SHP77 (cell line): ENCODE measurements around the gene FOXI1.
"Not testable (repeated sequence)": the region's sequence is repeated elsewhere in the genome, so short reads cannot be mapped to it uniquely, and the experiment has no call there.

ENCODE experiments used
- DNase-seq, 2 experiments: peaks; one replicate each; lab custom pipeline; 2025; lab: John Stamatoyannopoulos, UW

Gene FOXI1

DNA sequence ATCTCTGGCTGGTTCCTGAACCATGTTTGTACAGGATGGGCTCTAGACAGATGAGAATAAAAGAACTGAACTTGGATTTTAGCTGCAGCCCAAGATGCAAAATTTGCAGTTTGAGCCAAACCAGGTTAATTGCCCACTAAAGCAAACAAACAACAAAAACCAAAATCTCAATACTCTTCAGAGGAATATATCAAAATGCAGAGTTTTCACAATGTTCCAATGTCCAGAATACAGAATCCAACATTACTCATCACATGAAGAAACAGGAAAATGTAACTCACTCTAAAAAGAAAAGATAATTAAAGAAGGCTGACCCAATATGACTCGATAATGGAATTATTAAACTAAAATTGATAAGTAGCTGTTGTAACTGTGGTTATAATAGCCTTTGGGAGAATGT, 20.4 kb downstream of the FOXI1 start:
- no peak for DNase-seq

DNA sequence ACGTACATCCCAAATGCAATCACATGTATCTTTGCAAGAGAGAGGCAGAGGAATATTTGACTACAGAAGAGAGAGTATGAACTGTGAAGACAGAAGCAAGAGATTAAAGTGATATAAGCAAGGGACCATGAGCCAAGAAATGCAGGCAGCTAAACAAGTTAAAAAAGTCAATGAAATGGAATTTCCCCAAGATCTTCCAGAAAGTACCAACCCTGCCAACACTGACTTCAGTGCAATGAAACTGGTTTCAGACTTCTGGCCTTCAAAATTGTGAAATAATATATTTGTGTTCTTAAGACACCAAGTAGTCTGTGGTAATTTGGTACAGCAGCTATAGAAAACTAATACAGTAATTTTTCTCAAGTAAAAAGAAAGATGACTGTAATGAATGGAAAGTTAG, 20.9 kb downstream of the FOXI1 start:
- DNase-seq: no peak

DNA sequence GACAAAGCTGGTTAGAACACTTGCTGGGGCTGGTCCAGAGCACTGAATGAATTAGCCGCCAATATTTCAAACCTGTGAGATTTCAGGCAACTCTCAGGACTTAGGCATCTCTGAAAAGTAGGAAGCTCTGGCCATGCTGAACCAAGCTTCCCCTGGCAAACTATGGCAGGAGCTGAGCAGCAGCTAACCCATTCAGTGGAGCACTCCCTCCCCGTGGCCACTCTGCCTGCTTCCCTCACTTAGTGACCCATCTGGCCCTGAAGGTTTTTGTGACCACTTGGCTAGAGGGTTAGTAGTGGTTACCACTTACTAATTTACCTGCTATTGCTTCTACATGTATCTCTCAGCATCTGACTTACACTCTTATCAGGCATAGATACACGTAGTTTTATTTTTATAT, 25.5 kb downstream of the FOXI1 start:
- no peak for DNase-seq

DNA sequence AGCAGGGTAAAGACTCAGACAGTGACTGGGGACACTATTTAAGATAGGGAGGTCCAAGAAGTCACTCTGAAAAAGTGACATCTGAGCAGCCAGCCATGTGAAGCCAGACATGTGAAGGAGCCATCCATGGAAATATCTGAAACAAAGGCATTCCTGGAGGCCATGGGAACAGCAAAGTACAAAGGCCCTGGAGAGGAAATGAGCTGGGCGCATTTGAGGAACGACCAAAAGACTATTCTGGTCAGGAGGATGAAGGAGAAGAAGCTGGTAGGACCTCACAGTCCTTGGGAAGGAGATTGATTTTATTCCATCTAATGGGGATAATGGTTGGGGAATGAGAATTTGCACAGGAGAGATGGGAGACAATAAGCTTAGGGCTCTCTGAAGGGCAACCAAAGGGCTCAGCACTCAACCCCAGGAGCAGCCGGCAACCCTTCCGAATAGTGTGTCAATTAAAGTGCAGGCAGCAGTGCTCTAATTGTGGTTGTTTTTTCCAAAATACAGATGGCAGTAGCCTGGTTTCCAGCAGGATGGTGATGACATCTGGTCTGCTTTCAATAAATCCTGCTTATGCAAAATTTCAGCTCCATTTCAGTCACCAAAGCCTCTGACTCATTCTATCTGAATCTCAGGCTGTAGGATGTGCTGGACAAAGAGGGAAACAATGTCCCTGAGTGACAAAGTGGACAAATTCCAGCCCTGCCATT, 26.7 kb downstream of the FOXI1 start:
- DNase-seq: no peak

DNA sequence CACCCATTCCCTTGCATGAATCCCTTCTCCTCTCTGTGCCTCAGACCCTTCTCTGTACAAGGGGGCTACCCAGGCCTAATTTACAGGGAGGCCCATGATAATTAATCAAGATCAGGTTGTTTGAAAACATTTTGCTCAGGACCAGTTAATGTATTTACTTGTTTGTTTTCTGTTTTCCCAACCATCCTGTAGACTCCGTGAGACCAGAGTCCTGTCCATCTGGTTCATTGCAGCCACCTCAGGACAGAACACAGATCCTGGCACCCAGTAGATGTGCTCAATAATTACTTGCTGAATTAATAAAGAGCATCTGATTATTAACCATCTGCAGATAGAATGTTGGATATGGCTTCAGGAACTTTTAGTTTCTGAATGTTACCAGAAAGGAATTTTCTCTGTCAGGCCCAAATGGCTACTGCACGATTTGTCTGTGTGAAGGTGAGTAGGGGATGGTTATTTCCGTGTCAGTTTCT, 27.3 kb downstream of the FOXI1 start:
- no peak for DNase-seq

DNA sequence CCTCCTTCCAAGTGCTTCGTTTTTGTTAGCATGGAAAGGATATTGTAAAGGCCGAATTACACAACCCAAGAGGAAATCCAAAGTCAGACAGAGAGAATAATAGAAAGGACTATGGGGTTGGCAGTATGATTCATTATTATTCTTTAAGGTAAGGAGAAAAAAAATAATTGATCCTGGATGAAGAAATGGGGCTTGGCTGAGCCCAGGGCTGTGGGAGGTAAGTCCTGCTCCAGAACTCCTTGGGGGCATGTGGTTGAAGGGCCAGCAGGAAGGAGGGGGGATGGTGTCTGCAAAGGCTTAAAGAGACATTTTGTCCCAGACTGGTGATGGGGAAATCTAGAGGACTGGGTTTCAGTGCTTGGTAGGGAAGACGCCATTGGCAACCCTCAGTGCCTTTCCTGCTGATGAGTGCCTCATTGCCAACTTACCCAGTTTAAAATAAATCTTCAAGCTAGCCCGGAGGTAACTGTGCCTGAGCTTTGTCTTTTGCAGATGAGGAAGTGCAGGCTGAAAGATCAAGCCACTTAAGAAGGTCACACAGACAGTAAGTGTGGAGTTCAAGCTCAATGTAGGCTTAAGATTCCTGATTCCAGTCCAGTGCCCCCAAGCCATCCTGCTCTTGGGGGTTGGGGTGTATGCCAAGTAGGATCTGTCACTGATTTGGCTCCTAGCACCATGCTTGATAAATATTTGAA, 30.2 kb downstream of the FOXI1 start:
- no peak for DNase-seq

DNA sequence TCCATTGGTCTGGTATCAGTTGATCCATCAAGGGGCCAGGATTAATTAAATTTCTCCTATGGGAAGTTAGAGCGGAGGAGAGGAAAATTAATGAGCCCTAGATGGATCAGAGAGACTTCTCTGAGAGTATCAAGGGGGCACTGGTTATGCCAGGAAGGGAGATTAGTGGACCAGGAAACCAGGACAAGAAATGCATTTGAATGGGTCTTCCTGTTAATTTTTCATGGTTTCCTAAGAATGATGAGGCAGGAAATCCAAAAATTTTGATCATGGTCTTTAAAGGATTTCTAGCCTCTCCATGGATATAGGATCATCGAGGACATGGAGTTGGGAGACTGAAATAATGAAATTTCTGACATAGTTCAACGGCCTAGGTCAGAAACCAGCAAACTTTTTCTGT, 30.8 kb downstream of the FOXI1 start:
- DNase-seq: no peak

DNA sequence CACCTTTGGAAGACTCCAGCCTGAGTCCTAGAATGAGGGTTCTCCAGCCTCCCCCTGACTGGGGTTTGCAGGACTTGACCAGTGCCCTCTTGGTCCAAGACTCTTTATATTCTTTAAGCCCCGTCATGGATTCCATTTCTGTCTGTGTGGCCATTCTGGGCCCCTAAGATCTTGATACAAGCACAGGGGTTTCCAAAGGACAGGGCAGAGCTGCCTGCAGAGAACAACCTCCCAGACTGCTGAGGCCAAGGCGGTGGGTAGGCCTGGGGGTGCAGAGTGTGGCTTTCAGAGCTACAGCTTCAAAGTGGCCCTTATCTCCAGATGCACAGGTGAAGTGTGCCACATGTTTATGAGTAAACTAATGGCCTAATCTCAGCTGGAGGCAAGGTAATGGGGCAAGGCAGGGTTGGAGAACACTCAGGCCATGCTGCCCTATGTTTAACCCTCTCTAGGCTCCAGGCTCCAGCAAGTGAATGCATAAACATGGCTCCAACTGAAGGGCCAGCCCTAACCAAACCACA, 32.1 kb downstream of the FOXI1 start:
- DNase-seq: no peak

DNA sequence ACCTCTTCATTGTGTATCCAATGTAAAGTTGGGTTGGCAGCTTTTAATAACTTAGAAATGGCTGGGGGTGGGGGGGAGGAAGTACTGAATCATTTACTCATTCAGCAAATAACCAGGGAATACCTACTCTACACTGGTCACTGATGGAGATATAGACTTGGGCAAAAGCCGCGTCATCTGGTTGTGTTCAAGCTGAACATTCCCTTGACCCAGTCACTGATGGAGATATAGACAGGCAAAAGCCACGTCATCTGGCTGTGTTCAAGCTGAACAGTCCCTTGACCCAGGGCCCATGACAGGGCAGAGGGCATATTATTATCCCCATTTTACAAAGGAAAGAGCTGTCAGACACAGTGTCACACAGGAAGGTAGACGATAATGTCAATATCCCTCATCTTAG, 32.6 kb downstream of the FOXI1 start:
- DNase-seq: no peak

DNA sequence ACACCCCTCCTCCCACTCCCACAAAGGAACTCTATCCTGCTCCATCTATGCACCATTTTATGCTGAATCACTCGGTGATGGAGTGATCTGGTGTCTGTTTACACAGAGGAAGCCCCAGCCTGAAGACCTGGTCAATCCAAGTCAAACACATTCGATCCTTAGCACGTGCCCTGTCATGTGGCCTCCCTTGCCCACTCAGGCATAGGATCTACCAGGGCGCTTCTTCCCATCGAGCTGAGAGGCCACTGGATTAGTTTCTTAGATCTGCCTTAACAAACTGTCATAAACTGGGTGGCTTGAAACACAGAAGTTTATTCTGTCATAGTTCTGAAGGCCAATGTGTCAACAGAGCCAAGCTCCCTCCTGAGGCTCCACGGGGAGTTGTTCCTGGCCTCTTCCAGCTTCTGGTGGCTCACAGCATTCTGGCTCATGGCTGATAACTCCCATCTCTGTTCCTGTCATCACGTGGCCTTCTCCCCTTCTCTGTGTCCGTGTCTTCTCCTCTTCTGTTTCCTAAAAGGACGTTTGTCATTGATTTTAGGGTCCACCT, 34.2 kb downstream of the FOXI1 start:
- no peak for DNase-seq

DNA sequence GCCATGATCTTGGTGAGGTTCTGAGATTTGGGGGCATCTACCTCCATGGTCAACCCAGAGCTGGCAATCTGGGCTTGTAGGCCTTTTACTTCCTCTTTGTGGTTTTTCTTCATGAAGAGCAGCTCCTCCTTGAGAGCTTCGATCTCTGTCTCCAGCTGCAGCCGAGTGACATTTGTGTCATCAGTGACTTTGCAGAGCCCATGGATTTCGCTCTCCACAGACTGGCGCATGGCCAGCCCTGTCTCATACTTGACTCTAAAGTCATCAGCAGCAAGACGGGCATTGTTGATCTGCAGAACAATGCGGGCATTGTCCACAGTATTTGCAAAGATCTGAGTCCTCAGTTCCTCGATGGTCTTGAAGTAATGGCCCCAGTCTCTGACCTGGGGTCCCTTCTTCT, 35.5 kb downstream of the FOXI1 start:
- DNase-seq: not testable (repeated sequence)

DNA sequence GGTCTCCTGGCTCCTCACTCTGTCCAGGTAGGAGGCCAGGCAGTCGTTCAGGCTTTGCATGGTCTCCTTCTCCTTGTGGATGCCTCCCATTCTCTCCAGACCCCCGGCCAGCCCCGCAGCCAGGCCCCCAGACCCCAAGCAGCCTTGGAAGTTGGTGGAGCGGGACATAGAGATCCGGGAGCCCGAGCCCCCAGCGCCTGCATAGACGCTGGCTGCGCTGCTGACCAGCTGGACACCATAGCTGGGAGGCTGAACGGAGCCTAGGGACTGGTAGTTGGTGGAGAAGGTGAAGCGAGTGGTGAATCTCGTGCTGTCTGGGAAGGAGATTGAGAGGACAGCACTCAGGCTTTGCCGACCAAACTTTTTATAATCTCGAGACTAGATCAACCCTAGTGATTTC, 35.9 kb downstream of the FOXI1 start:
- DNase-seq: no peak

DNA sequence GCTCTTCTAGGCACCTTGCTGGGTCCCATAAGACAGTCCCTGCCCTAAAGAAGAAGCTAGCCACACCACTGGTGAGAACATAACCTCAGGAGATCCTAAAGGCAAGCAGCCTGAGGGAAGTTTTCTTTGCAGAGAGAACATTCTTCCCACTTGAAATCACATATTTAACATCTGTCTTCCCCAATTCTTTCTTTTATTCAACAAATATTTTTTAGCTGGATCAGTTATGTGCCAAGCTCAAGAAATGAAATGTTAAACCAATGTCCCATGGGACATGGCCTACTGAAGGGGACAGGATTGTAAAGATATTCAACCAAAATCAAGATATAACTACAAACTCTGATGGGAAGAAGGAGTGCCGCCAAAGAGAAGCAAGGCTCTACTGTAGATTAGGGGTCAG, 36.5 kb downstream of the FOXI1 start:
- DNase-seq: no peak

DNA sequence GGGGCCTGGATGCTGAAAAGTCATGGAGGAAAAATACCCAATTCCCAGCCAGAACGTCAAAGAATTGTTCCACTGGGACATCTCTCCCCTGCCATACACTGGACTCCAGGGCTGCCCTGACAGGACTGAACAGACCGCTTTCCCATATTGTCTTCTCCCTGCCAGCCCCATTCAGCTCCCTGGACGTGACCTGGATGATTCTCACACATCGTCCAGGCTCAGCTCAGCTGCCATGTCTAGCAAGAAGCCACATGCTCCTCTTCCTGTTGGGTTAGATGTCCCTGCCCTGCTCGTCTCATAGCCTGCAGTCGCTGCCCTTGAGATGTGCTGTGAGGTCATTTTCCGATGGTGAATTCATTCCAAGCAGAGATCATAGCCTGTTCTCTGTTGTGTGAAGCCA, 37.4 kb downstream of the FOXI1 start:
- DNase-seq: no peak

DNA sequence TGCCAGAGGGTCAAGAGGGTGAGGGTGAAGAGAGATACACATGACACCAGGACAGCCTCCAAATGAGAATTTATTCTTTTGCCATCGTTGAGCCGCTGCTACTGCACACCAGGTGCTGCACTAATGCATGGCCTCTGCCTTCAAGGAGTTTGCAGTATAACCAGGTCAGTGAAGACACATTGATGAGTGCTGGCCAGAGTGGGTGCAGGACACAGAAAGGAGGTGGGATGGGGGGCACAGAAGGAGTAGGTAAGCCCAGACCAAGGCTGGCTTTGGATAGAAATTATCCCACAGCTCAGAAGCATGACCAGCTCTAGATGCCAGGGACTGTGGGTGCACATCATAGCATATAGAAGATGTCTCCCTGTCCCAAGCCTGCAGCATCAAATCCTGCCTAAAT, 38.0 kb downstream of the FOXI1 start:
- DNase-seq: no peak

DNA sequence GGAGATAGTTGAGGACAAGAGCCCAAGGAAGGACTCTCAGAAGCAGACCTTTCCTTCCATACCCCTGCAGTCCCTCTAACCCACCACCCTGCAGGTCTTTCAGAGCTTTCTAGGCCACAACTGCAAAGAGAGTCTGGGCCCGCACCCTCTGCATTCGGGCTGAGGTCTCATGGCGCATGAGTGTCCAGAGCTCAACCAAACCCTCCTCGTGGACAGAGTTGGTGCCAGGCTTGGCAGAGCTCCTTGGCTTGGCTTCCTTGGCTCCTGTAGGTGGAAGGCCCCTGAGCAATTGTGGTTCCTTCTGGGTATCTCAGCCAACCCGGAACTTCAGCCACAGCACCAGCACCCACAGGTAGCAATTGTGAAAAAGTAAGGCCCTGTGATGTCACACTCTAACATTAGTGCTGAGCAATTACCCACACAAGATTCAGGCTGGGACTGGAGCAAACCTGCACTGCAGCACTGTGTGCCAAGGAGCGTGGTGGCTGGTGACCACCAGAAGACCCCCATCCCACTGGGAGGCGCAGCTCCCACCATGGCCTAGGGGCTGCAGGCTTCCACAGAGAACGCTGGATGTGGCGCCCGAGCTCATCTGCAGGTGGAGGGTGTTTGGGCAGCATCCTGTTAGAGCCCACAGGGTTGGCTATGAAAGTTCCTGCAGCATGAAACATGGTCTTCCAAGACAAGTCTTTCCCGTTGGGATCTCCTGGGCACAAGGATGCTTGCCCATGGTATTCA, 38.8 kb downstream of the FOXI1 start:
- DNase-seq: no peak

DNA sequence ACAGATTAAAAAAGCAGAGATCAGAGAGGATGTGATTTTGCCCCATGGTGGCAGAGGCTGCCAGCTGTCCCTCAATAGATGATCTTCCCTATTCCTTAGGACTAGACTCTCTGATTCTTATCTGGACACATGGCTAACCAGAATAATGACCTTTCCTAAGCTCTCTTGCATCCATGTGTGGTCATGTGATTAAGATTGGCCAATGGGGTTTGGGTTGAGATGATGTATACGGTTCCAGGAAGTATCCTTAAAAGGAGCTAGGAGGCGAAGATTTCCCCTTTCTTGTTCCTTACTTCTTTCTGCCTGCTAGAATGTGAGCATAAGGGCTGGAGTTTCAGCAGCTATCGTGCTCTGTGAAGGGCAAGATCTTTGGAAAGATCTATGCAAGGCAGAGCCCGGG, 39.8 kb downstream of the FOXI1 start:
- no peak for DNase-seq

DNA sequence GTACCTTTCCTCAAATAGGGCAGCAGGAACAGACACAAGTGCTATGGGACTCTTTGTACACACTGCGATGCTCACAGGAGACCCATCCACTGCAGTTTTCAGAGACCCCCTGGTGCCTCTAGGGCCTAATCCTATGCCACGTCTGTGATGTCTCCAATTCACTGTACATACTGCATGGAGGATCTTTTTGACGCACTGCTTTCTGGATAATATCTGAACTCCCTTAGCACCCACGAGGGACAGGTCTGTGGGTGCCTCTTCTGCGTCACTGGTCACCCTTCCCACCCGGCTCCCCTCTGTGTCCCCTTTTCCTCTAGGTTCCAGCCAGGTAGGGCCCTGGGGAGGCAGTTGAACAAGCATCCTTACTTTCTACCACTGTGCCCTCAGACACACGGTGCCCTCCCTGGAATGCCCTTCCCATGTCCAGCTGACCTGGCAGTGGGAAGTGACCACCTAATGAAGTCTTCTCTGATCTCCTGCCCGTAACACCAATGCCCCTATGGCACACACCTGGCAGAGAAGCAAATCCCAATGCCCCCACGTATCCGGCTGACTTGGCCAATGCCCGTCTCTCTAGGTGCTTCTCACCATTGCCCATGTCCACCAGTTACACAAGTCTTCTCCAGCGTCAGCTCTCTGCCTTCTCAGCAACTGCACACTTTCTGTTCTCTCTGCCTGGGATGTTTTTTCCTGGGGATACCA, 41.5 kb downstream of the FOXI1 start:
- no peak for DNase-seq

DNA sequence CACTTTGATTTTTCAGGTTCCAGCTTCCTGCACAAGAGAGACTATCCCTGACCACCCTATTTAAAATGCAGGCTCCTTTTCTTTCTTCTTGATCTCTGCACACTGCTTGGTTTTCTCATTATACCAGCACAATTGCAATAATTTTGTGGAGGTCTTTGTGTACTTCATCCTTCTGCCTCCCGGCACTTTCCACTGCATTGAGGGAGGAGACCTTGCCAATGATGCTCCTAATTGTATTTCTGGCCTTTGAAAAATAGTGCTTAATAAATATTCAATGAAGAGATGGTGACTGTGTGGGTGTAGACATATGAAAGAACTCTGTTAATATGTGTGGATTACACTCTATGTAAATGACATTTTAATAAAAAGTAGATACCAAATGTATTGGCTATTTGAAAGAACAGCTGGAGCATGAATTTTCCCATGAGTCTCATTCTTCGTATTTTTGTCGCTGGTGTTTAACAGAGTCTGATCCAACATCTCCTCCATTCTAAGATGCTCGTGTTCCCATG, 42.1 kb downstream of the FOXI1 start:
- no peak for DNase-seq

DNA sequence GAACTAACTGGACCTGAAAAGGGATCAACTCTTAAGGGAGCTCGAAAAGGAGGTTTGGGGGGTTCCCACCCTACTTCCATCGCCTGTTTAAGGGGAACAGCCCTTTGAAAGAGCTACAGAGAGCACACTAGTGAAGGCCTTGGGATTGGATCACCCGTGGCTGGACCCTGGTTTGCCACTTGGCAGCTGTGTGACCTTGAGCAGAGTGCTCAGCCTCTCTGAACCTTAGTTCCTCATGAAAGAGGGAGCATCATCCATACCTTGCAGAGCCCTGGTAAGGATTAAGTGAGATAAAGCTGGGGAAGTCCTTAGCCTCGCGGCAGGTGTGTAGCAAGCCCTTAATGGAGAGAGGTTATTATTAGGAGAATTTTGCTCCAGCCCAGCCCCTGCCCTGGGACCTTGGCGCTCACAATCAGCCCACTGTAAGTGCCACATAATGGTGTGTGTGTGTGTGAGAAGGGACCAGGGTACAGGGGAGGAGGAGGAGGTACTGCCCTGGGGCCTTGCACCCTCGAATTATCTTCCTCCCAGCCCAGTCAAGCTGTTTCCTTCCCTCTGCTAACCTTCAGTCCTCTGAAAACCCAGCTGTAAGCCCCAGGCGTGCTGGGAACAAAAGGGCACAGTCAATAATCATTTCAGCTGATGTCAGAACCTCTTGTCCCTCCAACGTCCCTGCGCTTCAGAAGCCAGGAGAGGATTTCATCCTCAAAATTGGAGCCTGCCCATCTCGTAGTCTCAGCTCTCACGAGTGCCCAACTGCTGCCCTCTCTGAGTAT, 42.9 kb downstream of the FOXI1 start:
- DNase-seq: no peak

DNA sequence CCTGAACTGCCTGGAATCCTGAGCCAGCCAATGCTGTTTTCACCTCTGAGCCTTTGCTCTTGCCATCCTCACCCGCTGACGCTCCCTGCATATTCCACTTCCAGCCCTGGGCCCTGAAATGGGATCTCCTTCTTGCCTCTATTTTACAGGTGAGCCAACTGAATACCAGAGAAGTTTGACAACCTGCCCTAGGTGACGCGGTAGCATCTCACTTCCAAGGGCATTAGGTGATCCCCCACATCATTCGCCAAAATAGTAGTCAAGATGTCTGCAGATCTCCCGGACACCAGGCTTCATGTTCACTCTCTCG, 43.5 kb downstream of the FOXI1 start:
- DNase-seq: no peak
